Ishikawa (cell line): Measurements from ENCODE around the gene CUTC.

Experiments used
- CEBPB ChIP-seq: IDR thresholded peaks from 2 replicates; pipeline ENCODE4 v1.6.1; 2012
- EGR1 ChIP-seq: IDR thresholded peaks from 2 replicates; pipeline ENCODE4 v1.6.1; 2012
- EP300 ChIP-seq: IDR thresholded peaks from 2 replicates; pipeline ENCODE4 v1.6.1; 2012; ENCODE audit warnings: borderline replicate concordance
- NFIC ChIP-seq: IDR thresholded peaks from 2 replicates; pipeline ENCODE4 v1.6.1; 2012
- REST ChIP-seq: IDR thresholded peaks from 2 replicates; pipeline ENCODE4 v1.6.1; 2012; ENCODE audit warnings: low read depth, mild to moderate bottlenecking
- TAF1 ChIP-seq: IDR thresholded peaks from 2 replicates; pipeline ENCODE4 v1.6.1; 2012; ENCODE audit warnings: low read depth, mild to moderate bottlenecking
- TF ChIP-seq, protein P1 (sequence below): IDR thresholded peaks from 2 replicates; pipeline ENCODE4 v1.6.1; 2012

DNA sequence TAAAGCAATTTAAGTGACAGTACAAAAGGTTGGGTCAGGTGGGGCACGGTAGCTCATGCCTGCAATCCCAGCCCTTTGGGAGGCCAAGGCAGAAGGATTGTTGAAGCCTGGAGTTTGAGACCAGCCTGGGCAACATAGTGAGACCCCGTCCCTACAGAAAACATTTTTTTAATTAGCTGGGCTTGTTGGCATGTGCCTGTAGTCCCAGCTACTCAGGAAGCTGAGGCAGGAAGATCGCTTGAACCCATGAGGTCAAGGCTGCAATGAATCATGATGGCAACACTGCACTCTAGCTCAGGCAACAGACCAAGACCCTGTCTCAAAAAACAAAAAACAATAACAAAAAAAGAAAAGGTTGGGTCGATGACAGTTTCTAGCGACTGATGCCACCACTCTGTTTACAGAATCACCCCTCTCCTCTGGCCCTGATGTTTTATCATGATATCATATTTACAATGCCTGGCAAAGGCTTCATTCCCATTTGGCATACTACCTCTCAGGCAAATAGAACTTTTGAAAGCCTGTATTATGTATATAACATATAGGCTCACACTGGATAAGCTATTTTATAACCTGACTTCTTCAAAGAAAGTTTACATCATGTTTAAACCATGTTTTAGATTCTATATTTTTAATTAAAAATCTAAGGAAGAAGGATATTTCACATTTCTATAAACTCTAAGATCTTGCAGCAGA is 49.8 kb downstream of the CUTC start:
- TF ChIP-seq REST (no peak), TAF1 (no peak), CEBPB (no peak), NFIC (no peak), EGR1 (no peak), EP300 (no peak)
- TF ChIP-seq, protein P1, sequence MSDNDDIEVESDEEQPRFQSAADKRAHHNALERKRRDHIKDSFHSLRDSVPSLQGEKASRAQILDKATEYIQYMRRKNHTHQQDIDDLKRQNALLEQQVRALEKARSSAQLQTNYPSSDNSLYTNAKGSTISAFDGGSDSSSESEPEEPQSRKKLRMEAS: no peak
